DMS79 (cell line): ENCODE data around the gene MYL12A.
"Not testable (repeated sequence)": the region's sequence is repeated elsewhere in the genome, so short reads cannot be mapped to it uniquely, and the experiment has no call there.

Source experiments
- DNase-seq: peaks from one replicate; lab custom pipeline; 2025; lab: John Stamatoyannopoulos, UW

The MYL12A gene

DNA sequence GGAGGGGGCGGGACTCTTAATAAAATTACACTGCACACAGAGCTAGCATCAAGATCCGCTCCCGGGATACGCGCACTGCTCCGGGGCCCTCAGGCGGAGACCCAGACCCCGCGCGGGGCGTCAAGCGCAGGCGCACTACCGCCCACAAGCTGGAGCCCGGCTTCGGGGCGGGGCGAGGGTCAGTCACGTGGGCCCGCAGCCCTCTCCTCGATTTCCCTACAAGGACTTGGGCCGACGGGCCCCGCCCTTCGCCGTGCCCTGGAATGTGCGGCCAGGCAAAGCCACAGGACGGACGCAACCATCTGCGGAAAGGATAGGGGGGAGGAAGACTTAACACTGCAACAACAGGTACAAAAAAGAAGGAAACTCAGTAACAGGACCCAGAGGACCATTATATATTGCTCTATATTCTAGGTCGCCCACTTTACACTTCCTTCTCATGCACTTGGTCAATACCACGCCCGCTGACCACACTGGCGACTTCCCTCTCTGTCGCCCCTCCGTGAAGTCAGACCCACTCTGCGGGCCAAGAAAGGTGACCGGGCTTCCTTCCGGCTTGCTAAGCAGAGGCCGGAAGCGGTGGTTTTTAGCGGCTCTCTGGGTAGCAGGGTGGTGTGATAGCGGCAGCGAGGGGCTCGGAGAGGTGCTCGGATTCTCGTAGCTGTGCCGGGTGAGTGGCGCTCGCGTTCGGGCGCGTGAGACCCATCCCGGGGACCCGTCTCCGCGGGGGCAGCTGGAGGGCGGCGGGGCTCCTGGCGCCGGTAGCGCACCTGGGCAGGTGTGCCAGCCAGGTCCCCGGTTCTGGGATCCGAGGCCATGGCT, at the start of gene MYL12A:
TSS of gene MYL12A (plus strand) at position 562 of the 822 bp plus-strand sequence. CDS start 5,447 bp downstream, outside the sequence.
- DNase-seq: peak; percentile 93

GRCh38 chr18:3198260-3198860, 49.2 kb upstream of the MYL12A start:
- DNase-seq: not testable (repeated sequence)

DNA sequence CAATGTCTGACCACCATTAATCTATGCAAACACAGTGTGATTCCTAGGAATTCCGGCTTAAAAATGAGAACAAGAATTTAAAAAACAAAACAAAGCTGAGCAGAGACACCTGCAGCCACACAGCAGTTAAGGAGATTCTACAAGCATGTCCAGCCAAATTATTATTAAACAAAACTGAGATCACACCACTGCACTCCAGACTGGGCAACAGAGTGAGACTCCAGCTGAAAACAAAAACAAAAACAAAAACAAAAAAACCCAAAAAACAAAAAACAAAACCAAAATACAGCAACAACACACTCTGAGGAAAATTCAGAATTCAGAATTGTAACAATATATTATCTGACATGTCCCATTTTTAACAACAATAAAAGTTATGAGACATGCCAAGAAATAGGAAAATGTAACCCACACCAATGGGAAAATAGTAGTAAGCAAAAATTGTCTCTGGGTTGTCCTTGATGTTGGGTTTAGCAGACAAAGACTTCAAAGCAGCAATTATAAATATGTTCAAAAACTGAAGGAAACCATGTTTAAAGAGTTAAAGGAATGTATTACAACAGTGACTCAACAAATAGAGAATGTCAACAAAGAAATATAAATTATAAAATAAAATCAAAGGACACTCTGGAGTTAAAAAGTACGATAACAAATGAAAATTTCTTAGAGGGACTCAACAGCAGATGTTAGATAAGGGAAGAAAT, 47.5 kb upstream of the MYL12A start:
- no peak for DNase-seq

GRCh38 chr18:3205239-3205638, 42.4 kb upstream of the MYL12A start:
- DNase-seq: no peak

DNA sequence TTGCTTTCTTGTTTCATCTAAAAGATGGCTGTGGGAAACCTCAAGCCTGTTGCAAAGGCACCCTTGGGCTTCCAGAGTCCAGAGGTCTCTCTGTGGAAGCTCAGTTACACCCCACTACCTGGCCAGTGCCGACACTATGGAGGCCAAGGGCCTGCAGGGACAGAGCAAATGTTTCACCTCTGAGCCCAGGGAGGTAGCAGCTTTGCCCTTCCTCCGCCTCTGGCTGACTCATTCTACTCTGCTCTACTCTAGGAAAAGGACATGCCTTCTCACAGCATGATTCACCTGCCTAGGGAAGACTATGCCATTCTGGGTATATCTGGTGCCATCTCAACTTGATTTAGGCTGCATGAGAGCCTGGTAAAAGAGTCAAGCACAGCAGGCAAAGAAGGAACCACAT, 40.0 kb upstream of the MYL12A start:
- DNase-seq: no peak

- no peak for DNase-seq
These were observed 37.6 kb upstream of the MYL12A start for GRCh38 chr18:3209859-3210569.

GRCh38 chr18:3211236-3211992, 36.2 kb upstream of the MYL12A start:
- DNase-seq: no peak

GRCh38 chr18:3212657-3213056, 34.9 kb upstream of the MYL12A start:
- DNase-seq: no peak

DNA sequence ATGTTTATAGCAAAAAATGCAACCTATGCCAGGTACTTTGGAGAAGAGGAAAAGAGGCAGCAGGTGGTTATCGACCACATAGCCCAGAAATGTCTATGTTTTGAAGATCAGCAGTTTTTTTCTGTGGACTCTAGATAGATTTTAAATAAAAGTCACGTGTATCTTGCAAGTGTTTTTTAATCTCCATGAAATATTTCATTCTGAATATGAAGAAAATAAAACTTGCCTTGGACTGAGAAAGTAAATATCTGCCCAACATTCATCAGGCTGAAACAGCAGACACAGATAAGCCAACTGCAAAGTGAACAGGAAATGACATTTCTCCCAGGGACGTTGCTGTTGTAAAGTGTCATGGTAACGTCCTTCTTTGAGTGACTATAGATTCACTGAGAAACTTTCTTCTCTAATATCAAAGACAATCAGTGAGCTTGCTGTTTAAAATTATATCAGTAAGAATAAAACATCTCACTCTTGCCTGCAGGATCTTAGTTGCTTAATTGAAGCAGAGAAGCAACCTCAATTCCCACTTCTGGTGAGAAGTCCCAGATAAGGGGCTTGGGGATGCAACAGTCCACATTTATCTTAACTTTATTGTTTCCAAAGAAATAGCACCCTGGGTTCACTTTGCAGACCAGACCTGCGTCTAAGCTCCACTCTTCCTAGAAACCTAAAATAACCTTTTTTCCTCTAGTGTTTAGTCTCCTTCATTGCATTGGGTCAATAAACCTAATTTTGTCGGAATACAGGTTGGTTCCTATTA, 34.1 kb upstream of the MYL12A start:
- no peak for DNase-seq

DNA sequence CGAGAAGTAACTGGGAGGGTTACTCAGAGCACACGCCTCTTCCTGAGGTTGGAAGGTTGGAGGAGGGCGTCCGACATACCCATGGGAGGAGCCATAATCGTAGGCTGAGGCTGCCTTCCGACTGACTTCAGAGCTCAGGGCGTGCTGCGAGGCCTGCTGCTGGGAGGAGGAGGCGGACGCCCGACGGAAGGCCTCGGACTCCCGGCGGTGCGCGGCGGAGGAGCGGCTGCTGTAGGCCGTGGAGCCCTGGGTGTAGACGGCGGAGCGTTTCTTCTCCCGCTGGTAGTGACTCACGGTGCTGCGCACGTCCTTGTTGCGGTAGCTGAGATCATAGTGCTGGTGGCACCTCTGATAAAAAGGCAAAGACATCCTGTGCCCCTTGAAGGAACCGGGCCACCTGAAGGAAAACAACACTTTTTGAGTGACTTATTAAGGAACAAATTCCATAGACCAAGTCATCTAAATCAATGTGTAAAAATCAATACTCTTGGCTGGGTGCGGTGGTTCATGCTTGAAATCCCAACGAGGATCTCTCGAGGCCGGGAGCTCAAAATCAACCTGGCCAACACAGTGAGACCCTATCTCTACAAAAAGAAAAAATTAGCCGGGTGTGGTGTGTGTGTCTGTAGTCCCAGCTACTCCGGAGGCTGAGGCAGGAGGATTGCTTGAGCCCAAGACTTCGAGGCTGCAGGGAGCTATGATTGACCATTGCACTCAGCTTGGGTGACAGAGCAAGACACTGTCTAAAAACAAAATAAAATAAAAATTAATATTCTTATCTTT, 32.6 kb upstream of the MYL12A start:
- no peak for DNase-seq

DNA sequence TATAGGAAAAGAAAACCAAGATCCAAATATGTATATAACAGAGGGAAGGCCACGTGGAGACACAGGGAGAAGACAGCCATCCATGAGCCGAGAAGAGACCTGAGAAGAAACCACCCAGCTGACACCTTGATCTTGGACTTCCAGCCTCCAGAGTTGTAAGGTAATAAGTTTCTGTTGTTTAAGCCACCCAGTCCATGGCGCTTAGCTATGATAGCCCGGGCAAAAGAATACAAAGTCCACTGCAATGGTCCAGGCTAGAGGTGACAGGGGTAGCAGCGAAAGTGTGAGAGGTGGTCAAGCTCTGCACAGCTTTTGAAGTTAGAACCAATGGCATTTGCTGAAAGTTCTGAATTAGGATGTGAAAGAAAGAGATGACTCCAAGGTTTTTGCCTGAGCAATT, 30.6 kb upstream of the MYL12A start:
- no peak for DNase-seq

- DNase-seq: no peak
These were observed 29.5 kb upstream of the MYL12A start for GRCh38 chr18:3217948-3218647.

- no peak for DNase-seq
These were observed 28.8 kb upstream of the MYL12A start for GRCh38 chr18:3218819-3219218.

DNA sequence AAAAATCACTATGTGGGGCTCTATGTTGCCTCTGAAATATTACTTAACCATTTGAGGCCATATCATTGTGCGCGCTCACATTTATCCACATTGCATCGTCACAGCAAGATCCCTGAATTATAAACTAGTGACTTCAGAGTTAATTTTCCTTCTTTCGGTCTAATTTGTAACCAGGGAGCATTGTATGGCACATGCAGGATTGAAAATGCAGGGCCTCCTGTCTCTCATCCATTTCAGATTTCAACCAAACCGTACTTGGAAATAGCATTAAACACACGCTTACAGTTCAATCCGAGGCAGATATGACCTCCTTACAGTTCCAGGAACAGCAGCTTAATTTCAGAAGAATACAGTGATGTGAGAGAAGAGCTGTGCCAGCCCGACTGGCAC, 28.4 kb upstream of the MYL12A start:
- DNase-seq: no peak

DNA sequence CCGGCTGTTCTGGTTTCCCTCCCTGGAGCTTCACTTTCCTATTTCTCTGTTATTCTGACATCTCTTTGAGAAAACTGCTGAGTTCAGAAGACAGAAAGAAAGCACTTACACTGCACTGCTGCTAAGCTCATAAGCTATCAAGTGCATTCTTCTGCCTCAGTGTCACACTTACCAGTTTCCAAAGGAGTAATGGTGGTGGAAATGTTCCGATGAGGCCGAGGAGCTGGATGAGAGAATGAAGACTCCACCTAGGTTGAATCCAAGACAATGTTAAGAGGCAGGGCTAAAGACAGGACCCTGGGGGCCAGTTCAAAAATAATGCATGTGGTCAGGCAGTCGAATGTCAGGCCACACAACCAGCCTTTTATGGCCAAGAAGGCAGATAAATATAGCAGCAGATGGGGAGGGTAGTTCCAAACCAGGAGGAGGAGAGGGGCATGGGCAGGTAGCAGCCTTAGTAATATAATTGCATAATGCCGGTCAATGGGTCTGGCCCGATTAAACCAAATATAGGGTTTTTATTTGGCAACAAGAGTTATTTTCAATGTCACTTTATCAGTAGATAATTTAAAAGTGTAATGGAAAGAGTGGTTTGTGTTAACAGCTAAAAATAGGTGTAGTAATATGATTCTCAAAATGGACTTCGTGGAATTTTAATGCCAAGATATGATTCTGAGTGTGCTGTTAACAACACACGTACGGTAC, 27.8 kb upstream of the MYL12A start, which contains the start of gene MYOM1:
TSS of gene MYOM1 (minus strand) at position 338 of the 705 bp plus-strand sequence. CDS start 4,745 bp downstream, outside the sequence.
- no peak for DNase-seq

DNA sequence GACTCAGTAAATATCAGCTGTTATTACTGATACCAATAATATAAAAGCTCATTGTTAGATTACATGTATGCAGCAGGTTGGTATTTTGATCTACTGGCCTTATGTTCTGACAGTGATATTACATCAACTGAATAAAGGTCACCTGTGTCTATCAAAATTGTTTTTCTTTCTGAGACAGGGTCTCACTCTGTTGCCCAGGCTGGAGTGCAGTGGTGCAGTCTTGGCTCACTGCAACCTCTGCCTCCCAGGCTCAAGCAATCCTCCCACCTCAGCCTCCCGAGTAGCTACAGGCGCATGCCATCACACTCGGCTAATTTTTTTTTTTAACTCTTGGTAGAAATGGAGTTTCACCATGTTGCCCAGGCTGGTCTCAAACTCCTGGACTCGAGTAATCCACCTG, 26.7 kb upstream of the MYL12A start:
- not testable (repeated sequence) for DNase-seq

DNA sequence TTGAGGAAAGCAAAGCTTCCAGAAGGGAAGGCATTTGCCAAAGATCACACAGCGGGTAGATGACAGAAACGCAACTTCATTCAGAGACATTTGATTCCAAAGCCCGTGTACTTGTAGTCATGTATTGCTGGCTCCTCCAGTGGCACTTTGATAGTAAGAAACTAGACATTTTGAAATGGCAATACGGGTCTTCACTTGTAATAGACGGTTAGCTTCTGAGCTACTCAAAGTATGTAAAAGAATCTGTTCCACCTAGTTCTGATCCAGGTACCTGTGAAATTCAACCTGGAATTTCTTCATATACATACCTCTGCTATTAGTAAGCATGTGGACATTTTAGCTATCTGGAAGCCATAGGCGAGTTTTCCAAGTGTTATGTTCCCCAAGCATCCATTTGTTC, 26.1 kb upstream of the MYL12A start:
- DNase-seq: no peak

GRCh38 chr18:3223356-3223755, 24.2 kb upstream of the MYL12A start:
- DNase-seq: no peak

DNA sequence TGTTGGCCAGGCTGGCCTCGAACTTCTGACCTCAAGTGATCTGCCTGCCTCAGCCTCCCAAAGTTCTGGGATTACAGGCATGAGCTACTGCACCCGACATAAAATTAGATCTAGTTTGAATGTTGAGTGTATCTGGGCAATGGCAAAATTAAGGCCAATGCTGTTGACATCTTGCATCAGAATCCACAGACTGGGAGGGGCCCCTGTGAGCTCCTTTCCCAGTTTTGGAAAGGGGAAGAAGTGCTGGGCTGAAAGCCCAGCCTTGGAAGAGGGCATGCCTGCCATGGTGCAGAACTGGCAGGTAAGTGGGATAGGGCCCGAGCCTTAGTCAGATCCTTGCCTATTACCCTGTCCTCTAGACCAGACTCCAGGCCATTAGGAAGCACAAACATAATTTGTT, 23.4 kb upstream of the MYL12A start:
- DNase-seq: no peak
